Measurements from ENCODE around the gene SART3.
"Not testable (repeated sequence)": the region's sequence is repeated elsewhere in the genome, so short reads cannot be mapped to it uniquely, and the experiment has no call there.

Gene SART3

DNA sequence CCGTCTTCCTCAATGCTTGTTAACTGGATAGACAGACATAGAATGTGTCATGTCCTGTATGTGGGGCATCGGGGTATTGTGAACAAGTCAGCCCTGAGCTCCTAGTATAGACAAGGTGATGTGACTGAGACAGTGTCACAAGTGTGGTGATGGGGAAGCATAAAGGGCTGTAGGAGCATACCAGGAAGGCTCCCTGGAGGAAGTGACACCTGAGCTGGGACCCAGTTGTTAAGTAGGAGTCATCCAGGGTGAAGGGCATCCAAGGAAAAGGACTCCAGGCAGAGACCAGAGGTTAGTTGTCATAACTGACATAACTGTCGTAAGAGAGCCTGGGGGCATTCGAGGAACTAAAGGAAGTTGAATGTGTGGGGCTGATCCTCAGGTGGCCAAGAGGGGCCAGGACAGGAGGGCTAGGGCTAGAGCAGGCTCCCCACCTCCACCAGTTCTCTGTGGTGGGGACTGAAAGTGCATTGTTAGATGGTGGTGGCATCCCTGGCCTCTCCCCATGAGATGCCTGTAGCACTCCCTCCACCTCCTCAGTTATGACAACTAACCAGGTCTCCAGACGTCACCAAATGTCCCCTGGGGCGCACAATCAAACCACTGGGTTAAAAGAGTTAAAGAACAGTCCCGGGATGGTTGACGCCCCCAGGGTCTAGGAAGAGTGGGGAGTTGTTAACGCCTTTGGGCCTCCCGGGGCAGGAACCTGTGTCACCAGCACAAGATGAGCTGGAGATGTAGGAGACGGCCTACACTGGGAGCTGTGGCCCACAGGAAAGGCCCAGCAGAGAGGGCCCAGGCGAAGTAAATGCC, 43.5 kb downstream of the SART3 start:
- no peak for DNase-seq

DNA sequence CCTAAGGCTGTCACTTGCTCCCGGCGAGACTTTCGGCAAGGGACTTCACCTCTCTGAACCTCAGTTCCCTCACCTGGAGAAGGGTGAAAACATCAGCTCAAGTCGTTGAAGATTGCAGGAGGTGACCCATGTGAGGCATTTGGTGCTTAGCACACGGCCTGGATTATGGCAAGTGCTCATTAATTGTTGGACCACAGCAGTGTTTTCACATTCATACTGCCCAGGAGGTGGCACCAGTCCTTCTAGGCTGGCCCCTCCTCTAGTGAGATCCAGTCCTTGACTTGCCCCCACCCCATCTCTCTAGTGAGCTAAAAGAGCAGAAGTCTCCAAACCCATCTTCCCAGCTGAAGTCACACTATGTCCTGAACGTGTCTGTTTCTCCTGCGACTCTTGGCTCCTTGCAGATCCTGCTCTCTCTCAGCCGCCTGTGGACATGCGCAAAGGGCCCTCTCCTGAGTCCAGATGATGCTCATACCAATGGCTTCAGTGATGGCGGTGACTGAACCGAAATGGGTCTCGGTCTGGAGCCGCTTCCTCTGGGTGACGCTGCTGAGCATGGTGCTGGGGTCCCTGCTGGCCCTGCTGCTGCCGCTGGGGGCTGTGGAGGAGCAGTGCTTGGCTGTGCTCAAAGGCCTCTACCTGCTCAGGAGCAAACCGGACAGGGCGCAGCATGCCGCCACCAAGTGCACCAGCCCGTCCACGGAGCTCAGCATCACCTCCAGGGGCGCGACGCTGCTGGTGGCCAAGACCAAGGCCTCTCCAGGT, 44.3 kb downstream of the SART3 start:
- DNase-seq, result peak; percentile 60

DNA sequence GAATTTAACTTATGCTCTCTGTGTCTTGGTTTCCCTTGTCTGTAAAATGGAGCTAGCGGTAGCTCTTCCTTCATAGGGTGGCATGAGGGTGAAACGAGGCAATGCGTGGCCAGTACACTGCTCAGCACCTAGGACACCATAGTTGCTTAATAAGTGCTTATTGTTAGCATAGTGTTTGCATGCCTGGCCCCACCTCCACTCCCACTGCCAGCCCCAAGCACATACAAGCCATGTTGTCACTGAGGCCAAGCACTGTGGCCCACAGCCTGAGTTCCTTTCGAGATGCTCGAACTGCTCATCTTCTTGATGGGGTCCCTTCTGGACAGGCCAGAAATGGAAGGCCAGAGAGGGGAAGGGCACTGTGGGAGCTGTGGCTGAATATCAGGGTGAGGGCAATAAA, 45.1 kb downstream of the SART3 start:
- peak; percentile 42 for DNase-seq

DNA sequence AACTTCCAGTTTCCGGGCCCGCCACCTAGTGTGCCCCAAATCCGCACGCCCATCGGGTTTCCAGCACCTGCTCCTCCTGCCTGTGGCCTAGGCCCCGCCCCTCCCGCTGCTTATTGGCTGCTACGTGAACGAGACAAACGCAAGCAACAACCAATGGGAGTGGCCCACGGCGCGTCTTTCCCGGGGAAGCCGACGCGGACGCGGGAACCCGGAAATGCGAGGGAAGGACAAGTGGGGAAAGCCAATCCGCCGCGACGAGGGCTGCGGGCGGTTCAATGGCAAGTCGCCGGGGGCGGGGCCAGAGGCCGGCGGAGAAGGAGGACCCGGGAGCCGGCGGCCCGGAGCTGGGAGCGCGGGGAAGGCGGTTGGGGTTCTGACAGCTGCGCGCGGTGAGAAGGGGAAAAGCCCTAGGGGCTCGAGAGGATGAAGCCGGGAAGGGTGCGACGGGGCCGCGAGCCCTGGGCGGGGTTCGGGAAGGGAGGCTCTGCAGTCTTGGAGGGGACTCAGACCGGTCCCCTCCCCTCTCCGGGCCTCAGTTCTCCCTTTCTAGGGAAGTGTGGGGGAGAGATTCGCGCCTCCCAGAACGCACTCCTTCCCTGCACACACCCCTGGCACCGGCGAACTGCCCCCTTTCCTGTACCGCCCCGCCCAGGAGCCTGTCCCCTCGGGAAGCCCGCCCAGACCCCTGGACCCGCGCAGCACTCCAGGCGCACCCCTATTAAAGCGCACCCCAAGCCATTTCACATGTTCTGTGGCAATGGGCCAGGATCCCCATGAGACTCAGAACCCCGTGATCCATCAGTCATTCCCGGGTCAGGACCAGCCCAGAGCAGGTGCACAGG, 45.8 kb downstream of the SART3 start, which contains the start of gene FICD:
Gene FICD, plus strand, starts transcription at position 305 of the 842 bp plus-strand sequence. CDS start 1,696 bp downstream, outside the sequence.
- peak; percentile 100 for DNase-seq

DNA sequence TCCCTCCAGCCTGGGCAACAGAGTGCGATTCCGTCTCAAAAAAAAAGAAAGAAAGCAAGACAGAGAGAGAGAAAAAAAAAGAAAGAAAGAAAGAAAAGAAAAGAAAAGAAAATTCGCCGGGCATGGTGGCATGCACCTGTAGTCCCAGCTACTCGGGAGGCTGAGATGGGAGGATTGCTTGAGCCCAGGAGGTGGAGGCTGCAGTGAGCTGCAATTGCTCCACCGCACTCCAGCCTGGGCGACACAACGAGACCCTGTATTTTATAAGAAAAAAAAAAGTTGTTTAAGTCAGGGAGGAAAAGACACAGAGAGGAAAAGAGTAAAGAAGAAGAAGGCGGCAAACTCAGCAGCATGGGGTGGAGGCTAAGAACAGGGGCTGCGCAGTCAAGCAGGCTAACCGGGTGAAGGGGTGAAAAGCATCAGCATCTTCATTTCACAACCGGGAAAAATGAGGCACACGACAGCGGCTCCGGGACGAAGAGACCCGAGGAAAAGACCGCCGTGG, 46.5 kb downstream of the SART3 start:
- no peak for DNase-seq

DNA sequence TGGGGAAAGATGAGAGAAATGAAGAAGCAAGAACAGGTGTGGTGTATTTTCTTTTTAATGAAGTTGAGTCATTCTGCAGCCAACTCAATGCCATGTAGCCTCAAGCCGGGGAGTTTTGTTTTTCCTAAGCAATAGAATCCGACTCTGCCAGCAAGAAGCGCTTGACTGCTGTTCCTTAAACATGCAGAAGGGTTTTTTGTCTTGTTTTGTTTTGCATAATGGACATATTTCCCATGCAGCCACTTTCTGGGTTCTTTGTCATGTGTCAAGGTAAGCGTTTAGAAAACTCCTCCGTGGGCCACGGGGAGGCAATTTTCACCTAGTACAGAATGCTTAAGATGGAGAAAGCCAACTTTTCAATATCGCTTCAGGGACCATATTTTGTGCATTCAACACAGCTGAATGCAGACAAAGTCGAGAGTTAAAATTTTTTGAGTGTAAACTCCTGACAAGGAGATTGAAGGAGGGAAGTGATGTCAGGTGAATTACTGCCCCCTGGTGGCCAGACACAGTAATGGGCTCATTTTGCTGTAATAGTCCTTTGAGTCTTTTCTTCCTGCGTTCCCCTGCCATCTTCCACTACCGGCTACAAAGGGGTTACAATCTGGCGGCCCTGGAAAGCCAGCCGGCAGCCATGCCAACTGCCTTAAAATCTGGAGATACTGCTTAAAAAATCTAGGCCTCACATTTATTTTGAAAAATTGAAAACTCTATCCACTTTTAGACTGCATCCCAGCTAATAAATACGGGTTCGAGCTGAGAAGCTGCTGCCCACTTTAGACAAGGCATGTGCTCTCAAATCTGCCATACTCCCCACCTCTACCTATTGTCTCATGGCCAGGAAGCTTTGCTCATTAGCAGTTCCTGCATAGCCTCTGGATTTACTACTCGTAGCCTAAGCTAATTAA, 49.1 kb downstream of the SART3 start:
- peak; percentile 92 for DNase-seq

DNA sequence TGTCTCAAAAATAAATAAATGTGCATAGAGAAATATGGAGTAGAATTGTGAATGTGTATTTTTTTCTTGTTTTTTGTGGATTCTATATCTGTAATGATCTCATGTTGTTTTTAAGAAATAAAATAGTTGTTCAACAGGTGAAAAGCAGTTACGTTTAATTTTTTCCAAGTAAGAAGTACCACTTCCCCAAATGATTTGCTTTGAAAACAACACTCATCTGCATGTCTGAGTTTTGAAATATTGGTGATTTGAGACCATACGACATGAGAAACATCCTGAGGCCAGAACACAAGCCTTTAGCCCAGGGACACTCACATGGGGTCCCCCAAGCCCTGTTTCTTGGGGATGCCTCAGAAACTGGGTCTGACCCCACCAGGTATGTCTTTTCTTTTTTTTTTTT, 50.1 kb downstream of the SART3 start:
- no peak for DNase-seq

DNA sequence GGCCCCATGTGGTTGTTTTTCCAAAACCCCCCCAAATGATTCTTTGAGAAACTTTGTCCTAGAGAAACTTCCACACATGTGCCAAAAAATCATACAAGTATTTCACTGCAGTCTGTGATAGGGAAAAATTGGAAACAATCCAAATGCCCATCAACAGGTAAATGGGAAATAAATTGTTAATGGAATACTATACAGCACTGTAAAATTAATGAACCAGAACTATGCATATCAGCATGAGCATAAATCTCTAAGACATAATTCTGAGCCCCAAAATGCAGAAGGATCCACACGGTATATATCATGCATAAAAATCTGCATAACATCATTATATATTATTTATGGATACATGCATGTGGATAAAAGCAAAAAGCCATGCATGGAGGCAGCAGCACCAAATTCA, 51.2 kb downstream of the SART3 start:
- DNase-seq, result no peak

DNA sequence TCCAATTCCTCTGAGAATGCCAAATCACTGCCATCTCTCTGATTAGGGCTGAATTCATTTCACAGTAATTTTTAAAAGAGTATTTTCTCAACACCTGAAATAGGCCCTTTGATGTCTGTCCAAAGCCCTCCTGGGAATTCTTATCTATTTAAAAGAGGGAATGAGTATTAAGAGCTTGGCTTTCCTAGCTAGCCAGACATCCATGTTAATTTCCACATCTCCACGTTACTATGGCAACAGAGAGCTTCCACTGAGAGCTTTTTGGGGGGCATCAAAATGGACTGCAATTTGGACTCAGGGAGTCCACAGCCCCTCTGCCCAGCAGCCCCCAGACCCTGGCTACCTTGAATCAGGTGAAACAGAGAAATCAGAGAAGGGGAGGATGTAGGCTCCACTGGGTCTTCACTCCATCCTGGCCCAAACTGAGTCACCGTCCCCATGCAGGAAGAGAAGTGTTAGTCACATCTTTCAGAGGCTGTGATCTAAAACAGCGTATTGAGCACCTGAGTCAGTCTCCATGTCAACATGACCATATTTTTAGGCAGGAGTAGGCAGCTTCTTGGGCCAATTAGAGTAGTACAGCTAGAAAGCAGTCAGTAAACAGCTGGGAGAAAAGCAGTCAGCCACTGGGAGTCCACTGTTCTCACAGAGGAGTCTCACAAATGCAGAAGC, 52.9 kb downstream of the SART3 start:
- DNase-seq, result no peak

DNA sequence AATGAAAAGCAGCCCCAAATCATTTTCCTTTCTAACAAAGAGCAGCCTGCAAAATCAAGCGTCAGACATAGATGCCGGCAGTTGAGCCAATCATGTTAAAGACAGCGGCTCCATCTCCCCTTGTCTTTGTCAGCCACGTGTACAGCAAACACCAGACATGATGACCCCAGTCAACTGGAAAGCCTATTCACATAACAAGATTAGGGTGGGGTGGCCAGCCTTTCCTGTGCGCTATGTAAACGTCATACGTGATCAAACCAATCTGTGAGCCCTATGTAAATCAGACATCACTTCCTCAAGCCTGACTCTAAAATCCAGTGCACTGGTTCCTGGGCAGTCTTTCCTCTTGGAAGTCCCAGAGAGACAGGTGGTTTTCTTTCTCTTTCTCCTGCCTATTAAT, 55.8 kb downstream of the SART3 start:
- peak; percentile 87 for DNase-seq

DNA sequence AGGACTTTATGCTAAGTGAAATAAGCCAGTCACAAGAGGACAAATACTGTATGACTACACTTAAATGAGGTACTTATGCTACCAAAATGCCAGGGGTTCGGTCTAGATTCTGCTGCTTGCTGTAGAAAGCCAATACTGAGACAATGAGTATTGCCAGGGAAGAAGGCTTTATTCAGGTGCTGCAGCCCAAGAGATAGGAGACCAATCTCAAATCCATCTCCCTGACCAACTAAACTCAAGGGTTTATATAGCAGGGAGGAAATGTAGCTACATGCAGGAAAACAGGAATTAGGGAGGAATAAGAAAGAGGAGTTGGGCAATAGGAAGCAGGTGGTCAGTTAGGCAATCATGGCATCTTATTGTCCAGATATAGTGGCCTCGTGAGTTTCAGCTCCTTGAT, 58.1 kb downstream of the SART3 start:
- no peak for DNase-seq

DNA sequence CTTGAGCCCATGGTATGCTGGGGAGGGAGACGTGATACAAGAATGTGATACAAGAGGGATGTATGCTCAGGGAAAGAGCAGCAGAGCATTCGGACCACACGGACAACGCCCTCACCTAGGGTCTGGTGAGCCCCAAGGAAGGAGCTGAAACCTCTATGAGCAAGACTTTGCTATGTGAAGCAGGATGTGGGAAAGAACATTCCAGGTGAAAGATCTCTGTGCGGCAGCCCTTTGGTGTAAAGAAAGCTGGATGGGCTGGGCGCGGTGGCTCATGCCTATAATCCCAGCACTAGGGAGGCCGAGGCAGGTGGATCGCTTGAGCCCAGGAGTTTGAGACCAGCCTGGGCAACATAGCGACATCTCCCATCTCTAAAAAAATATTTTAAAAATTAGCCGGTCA, 62.8 kb downstream of the SART3 start:
- DNase-seq, result no peak

DNA sequence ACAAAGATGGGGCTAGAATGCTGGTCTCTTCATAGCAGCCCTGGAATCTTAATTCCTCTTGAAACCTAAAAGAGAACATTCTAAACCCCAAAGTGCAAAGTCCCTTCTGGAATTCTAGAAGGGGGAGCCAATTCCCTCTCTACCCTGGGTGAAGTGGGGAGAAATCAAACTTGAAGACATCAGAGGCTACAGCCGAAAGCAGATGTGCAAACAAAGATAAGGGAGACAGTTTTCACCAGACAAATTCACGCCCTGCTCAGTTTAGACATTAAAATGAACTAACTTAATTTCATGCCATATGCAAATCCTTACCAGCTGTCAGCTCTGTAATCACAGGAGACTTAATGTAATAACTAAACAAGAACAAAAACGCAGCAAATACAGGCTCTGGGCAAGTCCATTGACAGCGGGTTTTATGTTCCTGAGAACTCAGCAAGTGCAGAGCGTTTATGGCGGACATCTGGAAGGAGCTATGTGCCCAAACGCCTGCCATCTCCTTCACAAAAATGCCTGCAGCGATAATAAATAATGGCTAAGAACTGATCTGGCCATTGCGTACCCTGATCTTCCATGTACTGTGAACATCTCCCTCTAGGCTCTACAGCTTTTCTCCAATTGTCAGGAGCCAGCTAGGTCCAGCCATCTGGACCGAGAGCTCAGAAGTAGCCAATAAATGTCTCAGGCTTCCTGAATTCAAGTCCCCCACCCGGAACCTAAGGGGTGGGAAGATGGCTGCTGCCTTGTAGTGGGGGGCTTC, 65.0 kb downstream of the SART3 start:
- peak; percentile 21 for DNase-seq

DNA sequence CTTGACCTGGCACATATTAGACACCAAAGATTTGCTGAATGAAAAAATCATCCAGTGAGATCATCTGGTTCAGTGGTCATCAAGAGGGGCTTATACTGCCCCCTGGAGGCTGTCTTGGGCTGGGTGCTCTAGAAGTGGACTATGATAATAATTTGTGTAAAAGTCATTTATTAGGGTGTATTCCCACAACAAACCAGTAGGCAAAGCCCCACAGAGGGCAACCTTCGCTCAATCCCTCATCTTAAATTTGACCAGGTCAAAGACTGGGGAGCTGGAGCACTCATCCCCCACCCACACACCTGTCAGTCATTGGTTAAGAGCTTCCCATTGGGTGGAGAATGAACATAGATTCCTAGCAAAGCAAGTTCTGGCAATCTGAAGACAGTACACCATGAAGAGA, 65.9 kb downstream of the SART3 start:
- peak; percentile 74 for DNase-seq

DNA sequence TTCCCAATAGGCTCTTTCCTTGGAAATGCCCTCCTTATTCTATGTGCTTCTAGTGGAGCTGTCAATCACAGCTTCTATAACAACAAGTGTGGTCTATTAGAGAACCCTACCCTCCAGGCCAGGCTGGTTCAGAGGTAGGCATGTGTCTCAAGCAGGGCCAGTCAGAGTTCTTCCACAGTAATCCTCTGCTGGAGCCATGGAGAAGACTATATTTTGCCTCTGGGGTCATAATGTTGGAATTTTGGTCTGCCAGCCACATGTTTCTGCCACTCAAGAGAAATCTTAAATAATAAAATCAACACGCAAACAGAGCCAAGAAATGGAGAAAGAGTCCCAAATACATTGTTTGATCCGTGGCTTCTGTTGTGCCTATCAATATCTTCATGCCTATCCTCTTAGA, 69.7 kb downstream of the SART3 start:
- DNase-seq, result no peak

DNA sequence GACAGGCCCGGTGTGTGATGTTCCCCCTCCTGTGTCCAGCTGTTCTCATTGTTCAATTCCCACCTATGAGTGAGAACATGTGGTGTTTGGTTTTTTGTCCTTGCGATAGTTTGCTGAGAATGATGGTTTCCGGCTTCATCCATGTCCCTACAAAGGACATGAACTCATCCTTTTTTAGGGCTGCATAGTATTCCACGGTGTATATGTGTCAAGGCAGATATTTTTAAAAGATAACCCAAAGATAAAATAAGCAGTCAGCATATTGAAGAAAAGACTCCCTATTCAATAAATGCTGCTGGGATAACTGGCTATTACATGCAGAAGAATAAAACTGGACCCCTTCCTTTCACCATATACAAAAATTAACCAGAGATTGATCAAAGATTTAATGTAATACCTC, 73.9 kb downstream of the SART3 start:
- DNase-seq, result not testable (repeated sequence)

DNA sequence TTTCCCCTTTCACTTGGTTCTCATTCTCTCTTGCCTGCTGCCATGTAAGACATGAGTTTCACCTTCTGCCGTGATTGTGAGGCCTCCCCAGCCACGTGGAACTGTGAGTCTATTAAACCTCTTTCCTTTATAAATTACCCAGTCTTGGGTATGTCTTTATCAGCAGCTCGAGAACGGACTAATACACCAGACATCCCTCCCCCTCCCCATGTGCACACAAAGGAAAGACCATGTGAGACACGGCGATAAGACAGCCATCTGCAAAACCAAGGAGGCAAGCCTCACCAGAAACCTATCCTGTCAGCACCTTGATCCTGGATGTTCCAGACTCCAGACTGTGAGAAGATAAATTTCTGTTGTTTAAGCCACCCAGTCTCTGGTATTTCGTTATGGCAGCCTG, 75.6 kb downstream of the SART3 start:
- DNase-seq, result not testable (repeated sequence)

DNA sequence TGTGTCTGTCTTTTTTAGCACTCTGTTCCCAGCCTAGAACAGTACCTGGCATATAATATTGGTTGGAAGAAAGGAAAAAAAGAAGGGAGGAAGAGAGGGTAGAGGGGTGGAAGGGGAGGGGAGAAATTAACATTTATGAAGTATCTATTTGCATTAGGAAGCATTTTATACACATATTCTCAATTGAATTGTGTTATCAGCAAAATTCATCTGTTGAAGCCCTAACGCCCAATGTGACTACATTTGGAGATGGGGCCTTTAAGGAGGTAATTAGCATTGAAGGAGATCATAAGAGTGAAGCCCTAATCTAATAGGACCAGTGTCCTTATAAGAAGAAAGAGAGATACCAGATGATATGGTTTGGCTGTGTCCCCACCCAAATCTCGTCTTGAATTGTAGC, 76.1 kb downstream of the SART3 start:
- DNase-seq, result no peak

DNA sequence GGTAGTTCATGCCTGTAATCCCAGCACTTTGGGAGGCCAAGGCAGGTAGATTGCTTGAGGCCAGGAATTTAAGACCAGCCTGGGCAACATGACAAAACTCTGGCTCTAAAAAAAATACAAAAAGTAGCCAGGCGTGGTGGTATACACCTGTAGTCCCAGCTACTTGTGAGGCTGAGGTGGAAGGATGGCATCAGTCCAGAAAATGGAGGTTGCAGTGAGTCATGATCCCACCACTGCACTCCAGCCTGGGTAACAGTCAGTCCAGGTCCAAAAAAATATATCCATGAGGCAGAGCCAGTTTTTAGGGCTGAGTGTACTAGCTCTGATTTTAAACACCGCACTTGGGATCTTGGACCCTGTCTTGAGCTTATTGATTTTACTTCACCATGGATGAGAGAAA, 76.5 kb downstream of the SART3 start:
- DNase-seq, result no peak

DNA sequence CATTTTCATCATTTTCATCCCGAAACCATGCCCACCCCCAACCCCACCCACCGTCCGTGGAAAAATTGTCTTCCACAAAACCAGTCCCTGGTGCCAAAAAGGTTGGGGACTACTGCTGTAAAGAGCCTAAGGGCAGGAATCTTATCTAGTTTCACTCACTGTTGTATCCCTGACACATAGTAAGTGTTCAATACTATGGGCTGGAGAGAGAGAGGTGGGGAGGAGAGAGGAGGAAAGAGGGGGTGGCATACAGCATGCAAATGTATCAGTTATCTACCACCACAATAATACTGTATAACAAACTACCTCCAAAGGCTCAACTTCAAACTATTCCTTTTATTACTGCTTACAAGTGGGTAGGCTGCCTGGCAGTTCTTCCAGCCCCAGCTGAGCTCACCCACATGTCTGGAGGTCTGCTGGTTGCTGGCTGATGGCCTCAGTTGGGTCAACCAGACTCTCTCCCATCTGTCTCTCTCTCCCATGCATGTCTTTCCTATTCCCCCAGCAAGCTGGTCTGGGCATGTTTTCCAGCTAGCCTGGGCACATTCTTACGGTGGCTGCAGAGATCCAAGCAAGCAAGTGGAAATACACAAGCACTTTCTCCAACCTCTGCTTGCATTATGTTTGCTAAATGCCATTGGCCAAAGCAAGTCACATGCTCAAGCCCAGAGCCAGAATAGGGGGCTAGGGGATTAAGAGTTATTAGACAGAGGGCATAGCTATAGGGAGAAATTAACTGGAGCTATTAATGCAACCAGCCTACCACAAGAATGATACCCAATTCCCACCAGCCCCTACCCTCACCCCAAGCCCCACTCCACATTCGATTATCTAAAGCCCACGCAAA, 77.5 kb downstream of the SART3 start:
- DNase-seq, result peak; percentile 52

Measured in NCI-H82 (cell line).